Prostate gland (tissue), 2 donors: ENCODE data around the gene KIFC3.

Experiments used
- CTCF ChIP-seq, 4 experiments: fragments of 200-600 bp in 2 of 4; fragments of 450-650 bp in 2 of 4; sonication (generic) in 2 of 4; IDR thresholded peaks; 1 replicate in 3 of 4; 2 replicates in 1 of 4; pipeline ENCODE4 v1.5.1; 2016 to 2019; ENCODE audit warnings: antibody characterized with exemption in 4 of 4, mild to moderate bottlenecking in 2 of 4, moderate library complexity in 2 of 4
- POLR2A ChIP-seq: fragments of 450-650 bp; IDR thresholded peaks from one replicate; pipeline ENCODE4 v1.6.1; 2016; ENCODE audit warnings: antibody characterized with exemption, mild to moderate bottlenecking

GRCh38 chr16:57747091-57747490, 55.2 kb downstream of the KIFC3 start:
- TF ChIP-seq CTCF (IDR thresholded peaks at IDR 0.05) (no peak), POLR2A (no peak)
